ENCODE data around the gene TBX1.

DNA sequence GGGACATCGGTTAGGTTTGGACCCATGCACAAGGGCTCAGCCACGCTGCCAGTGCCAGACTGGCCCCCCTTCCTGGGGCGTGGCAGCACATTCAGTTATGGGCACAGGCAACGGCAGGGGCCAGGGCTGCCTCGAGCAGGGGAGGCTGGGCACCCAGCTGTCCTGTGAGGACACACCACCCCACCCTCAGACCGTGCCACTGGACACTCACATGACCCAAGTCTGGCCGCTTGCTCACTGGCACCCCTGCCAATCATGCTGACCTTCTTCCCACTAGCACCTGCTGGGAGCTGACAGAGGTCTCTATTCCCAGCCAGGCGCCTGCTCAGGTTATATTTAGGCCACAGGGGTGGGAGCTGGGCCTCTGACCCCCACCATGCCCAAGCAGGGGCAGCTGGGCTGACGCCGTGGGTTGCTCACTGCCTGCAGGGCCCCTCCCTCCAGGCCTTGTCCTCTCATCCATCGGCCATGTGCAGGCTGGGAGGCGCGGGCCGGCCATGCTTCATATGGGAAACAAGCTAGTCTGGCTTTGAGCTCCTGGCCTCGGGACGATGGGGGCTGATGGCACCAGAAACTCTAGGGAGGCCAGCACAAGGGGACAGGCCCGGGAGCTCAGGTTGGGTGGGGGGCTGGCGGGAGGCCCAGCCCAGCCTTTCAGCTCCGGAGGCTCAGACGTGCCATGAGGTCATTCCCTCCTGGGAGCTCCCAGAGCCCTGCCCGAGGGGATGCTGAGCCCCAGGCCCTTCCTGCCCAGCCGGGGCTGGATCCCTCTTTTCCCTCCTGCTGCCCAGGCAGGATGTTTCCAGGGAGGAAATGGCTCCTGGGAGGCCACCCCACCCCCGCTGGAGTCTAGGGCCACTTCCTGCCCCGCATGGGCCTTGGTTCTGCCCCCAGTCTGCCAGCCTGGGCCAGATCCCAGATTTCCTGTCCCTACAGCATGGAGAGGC is 15.2 kb upstream of the TBX1 start:
- TF ChIP-seq POLR2A (IDR thresholded peaks at IDR 0.05) (no peak), POLR2AphosphoS5 (IDR thresholded peaks at IDR 0.05) (no peak)
- TF ChIP-seq, protein P1, sequence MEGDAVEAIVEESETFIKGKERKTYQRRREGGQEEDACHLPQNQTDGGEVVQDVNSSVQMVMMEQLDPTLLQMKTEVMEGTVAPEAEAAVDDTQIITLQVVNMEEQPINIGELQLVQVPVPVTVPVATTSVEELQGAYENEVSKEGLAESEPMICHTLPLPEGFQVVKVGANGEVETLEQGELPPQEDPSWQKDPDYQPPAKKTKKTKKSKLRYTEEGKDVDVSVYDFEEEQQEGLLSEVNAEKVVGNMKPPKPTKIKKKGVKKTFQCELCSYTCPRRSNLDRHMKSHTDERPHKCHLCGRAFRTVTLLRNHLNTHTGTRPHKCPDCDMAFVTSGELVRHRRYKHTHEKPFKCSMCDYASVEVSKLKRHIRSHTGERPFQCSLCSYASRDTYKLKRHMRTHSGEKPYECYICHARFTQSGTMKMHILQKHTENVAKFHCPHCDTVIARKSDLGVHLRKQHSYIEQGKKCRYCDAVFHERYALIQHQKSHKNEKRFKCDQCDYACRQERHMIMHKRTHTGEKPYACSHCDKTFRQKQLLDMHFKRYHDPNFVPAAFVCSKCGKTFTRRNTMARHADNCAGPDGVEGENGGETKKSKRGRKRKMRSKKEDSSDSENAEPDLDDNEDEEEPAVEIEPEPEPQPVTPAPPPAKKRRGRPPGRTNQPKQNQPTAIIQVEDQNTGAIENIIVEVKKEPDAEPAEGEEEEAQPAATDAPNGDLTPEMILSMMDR (IDR thresholded peaks at IDR 0.05) = no peak
